Measurements from ENCODE around the gene KIF26B.

DNA sequence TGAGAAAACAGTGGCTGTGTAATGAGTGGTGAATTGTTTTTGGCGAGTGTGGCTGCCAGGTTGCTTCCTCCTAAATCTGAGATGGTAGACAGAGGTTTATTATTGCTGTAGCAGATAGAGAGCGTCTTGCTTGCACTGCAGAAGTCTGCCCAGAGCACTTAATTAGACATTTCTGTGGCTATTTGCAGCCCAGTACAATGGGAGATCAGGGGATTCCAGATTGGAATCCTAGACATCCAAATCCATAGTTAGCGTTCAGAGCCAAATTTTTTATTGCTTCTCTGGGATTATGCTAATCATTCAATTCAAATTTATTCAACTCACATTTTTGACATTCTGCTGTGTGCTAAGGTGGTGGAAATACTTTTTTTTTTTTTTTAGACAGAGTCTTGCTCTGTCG lies 30.0 kb downstream of the KIF26B start:
- TF ChIP-seq POLR2A (IDR thresholded peaks at IDR 0.05): no peak
- TF ChIP-seq, protein P1, sequence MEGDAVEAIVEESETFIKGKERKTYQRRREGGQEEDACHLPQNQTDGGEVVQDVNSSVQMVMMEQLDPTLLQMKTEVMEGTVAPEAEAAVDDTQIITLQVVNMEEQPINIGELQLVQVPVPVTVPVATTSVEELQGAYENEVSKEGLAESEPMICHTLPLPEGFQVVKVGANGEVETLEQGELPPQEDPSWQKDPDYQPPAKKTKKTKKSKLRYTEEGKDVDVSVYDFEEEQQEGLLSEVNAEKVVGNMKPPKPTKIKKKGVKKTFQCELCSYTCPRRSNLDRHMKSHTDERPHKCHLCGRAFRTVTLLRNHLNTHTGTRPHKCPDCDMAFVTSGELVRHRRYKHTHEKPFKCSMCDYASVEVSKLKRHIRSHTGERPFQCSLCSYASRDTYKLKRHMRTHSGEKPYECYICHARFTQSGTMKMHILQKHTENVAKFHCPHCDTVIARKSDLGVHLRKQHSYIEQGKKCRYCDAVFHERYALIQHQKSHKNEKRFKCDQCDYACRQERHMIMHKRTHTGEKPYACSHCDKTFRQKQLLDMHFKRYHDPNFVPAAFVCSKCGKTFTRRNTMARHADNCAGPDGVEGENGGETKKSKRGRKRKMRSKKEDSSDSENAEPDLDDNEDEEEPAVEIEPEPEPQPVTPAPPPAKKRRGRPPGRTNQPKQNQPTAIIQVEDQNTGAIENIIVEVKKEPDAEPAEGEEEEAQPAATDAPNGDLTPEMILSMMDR (IDR thresholded peaks at IDR 0.05): no peak
- no peak for TF ChIP-seq POLR2AphosphoS5 (IDR thresholded peaks at IDR 0.05)

All from suprapubic skin (tissue), 4 donors.